GM10248 (cell line): Measurements from ENCODE around the gene WDR27.

Experiments used
- CTCF ChIA-PET: fragments of 300-600 bp; sonication (Branson Sonifier 250); formaldehyde crosslinking; extraction: SDS; loops from one replicate; lab custom pipeline; 2021; ENCODE audit warnings: antibody characterized with exemption; lab: Yijun Ruan, JAX
- POLR2A ChIA-PET: fragments of 350-650 bp; sonication (Branson Sonifier 250); formaldehyde crosslinking; extraction: SDS; loops from one replicate; lab custom pipeline; 2020; ENCODE audit warnings: antibody characterized with exemption; lab: Yijun Ruan, JAX
- DNase-seq: peaks from one replicate; pipeline ENCODE4 v3.0.0; 2012; ENCODE audit errors: extremely low spot score
- CTCF ChIP-seq: IDR thresholded peaks from 2 replicates; pipeline ENCODE4 v1.5.1; 2012; ENCODE audit warnings: mild to moderate bottlenecking, low read depth; ENCODE audit errors: extremely low read depth, missing control alignments, control extremely low read depth

WDR27 gene

GRCh38 chr6:169583886-169584541 lies 117.8 kb downstream of the WDR27 start:
- DNase-seq: no peak
- POLR2A ChIA-PET: no interaction called here
- TF ChIP-seq CTCF: no peak
- CTCF ChIA-PET: interaction anchor here (0.9 to 2.2 kb wide), 4 partner anchors 10 to 22 kb away, joined by 3 to 7 read pairs (median 3); no protein-coding TSS in a partner anchor

GRCh38 chr6:169579407-169580111 lies 122.3 kb downstream of the WDR27 start:
- TF ChIP-seq CTCF: no peak
- ChIA-PET CTCF (interaction anchor here (1.3 to 1.6 kb wide), 2 partner anchors 12 to 50 kb away, joined by 4 read pairs; no protein-coding TSS in a partner anchor), POLR2A (no interaction called here)
- no peak for DNase-seq

GRCh38 chr6:169577974-169578373 lies 123.9 kb downstream of the WDR27 start:
- POLR2A ChIA-PET: no interaction called here
- CTCF ChIA-PET: interaction anchor here (1.3 kb wide), 1 partner anchor 48 kb away, joined by 4 read pairs; no protein-coding TSS in a partner anchor
- DNase-seq: no peak
- no peak for TF ChIP-seq CTCF

GRCh38 chr6:169577236-169577635 lies 124.6 kb downstream of the WDR27 start:
- ChIA-PET CTCF (no interaction called here), POLR2A (no interaction called here)
- no peak for TF ChIP-seq CTCF
- no peak for DNase-seq

GRCh38 chr6:169575821-169576220 lies 126.0 kb downstream of the WDR27 start:
- DNase-seq: no peak
- POLR2A ChIA-PET: no interaction called here
- TF ChIP-seq CTCF: no peak
- CTCF ChIA-PET: no interaction called here

- ChIA-PET CTCF (interaction anchor here (2.3 kb wide), 1 partner anchor 9 kb away, joined by 7 read pairs; no protein-coding TSS in a partner anchor), POLR2A (no interaction called here)
- TF ChIP-seq CTCF: no peak
- no peak for DNase-seq
These were observed 126.5 kb downstream of the WDR27 start for GRCh38 chr6:169575365-169575764.
